SK-N-MC (cell line): Measurements from ENCODE around the gene PEX11G.

Experiments used
- DNase-seq: peaks from one replicate; pipeline ENCODE4 v3.0.0-alpha.2; 2011; ENCODE audit warnings: low read depth, low spot score
- H3K27ac ChIP-seq: fragments of 200-600 bp; sonication (generic); 2 replicates; pipeline ENCODE4 v1.5.1; 2016; ENCODE audit warnings: mixed run types
- H3K36me3 ChIP-seq: fragments of 200-600 bp; sonication (generic); 2 replicates; pipeline ENCODE4 v1.6.1; 2017; ENCODE audit warnings: antibody characterized with exemption, low read length, mixed read lengths; ENCODE audit not compliant: insufficient read depth
- H3K4me3 ChIP-seq: fragments of 200-600 bp; sonication (generic); 2 replicates; pipeline ENCODE4 v1.5.1; 2016
- H3K9ac ChIP-seq: fragments of 200-600 bp; sonication (generic); 2 replicates; pipeline ENCODE4 v1.8.0; 2017; ENCODE audit warnings: mixed run types, mixed read lengths; ENCODE audit not compliant: insufficient read length
- H3K9me3 ChIP-seq: fragments of 200-600 bp; sonication (generic); 2 replicates; pipeline ENCODE4 v1.6.1; 2017; ENCODE audit warnings: low read depth, mild to moderate bottlenecking, antibody characterized with exemption, low read length, moderate library complexity, mixed read lengths
- EZH2 ChIP-seq: fragments of 200-600 bp; sonication (generic); IDR thresholded peaks from one replicate; pipeline ENCODE4 v1.6.1; 2017; ENCODE audit warnings: antibody characterized with exemption
- FOXP2 ChIP-seq: optimal IDR thresholded peaks from 2 replicates; pipeline ENCODE3; 2011; ENCODE audit warnings: mild to moderate bottlenecking, moderate library complexity; ENCODE audit not compliant: insufficient read depth; ENCODE audit errors: extremely low read length, control extremely low read depth
- POLR2AphosphoS5 ChIP-seq: IDR thresholded peaks from 2 replicates; pipeline ENCODE4 v1.6.1; 2012; ENCODE audit warnings: mild to moderate bottlenecking, low read depth, low read length, borderline replicate concordance

Gene PEX11G

GRCh38 chr19:7477758-7478157 is 11.1 kb downstream of the PEX11G start:
- no peak for DNase-seq
- Histone ChIP-seq H3K4me3 (no peak overlapping the region), H3K9ac (no peak overlapping the region), H3K36me3 (no peaks in the 10 kb centered on the region), H3K27ac (no peak overlapping the region), H3K9me3 (no peaks in the 10 kb centered on the region)
- TF ChIP-seq EZH2 (no peak), POLR2AphosphoS5 (no peak), FOXP2 (no peak)

- no peak for TF ChIP-seq FOXP2
- TF ChIP-seq EZH2, result no peak
- no peak for TF ChIP-seq POLR2AphosphoS5
- Histone ChIP-seq H3K36me3 (no peaks in the 10 kb centered on the region), H3K9me3 (no peaks in the 10 kb centered on the region), H3K4me3 (no peak overlapping the region), H3K9ac (no peak overlapping the region), H3K27ac (no peak overlapping the region)
- no peak for DNase-seq
These were observed 11.9 kb downstream of the PEX11G start for GRCh38 chr19:7476777-7477494.

- no peak for DNase-seq
- Histone ChIP-seq H3K9ac (no peak overlapping the region), H3K4me3 (no peak overlapping the region), H3K9me3 (no peaks in the 10 kb centered on the region), H3K36me3 (no peaks in the 10 kb centered on the region), H3K27ac (no peak overlapping the region)
- TF ChIP-seq FOXP2 (no peak), EZH2 (no peak), POLR2AphosphoS5 (no peak)
These were observed 12.6 kb downstream of the PEX11G start for GRCh38 chr19:7476241-7476640.

- Histone ChIP-seq H3K27ac (no peak overlapping the region), H3K36me3 (no peaks in the 10 kb centered on the region), H3K9ac (no peak overlapping the region), H3K9me3 (no peaks in the 10 kb centered on the region), H3K4me3 (no peak overlapping the region)
- DNase-seq, result no peak
- TF ChIP-seq EZH2, result no peak
- no peak for TF ChIP-seq FOXP2
- TF ChIP-seq POLR2AphosphoS5, result no peak
These were observed 13.2 kb downstream of the PEX11G start for GRCh38 chr19:7475665-7476064.

DNA sequence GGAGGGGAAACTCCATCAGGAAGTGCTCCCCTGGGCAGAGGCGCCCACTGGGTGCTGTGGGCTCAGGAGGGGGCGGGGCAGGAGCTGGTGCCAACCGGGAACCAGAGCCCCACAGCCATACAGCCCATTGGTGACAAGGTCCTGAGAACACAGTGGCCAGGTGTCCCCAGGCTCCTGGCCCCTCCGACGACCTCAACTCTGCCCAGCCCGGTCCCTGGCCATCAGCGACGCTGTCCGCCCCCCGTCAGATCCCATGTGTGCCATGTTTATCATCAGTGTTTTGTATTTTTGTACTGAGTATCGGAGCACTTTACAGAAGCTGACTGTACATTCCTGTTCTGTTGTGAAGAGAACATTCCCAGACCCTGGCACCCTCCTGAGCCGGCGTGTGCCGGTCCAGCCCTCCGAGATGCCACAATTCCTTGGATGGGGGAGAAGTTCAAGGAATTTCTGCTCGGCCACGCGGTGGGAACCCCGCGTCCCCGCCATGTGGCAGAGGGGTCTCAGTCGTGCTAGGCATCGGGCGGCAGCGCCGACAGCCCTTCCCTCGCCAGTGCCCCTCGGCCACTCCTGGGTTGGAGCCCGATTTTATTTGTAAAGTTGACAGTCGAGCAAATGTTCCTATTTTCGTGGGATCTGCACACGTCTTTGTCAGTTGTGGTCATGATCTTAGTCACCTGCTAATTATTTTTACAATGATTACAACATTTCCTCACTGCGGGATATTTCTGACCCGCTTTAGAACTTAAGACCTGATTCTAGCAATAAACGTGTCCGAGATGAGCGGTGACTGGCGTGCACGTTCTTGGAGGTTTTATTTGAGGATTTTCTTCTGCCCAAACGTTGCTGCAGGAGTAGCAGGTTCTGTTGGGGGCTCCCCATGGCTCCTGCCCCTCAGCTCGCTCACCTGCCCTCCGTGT is 16.9 kb downstream of the PEX11G start:
- H3K27ac ChIP-seq, result no peak overlapping the region
- no peak for DNase-seq
- H3K9me3 ChIP-seq, result no peaks in the 10 kb centered on the region
- H3K4me3 ChIP-seq, result no peak overlapping the region
- TF ChIP-seq FOXP2 (no peak), POLR2AphosphoS5 (no peak), EZH2 (no peak)
- no peak overlapping the region for H3K9ac ChIP-seq
- H3K36me3 ChIP-seq, result no peaks in the 10 kb centered on the region

DNA sequence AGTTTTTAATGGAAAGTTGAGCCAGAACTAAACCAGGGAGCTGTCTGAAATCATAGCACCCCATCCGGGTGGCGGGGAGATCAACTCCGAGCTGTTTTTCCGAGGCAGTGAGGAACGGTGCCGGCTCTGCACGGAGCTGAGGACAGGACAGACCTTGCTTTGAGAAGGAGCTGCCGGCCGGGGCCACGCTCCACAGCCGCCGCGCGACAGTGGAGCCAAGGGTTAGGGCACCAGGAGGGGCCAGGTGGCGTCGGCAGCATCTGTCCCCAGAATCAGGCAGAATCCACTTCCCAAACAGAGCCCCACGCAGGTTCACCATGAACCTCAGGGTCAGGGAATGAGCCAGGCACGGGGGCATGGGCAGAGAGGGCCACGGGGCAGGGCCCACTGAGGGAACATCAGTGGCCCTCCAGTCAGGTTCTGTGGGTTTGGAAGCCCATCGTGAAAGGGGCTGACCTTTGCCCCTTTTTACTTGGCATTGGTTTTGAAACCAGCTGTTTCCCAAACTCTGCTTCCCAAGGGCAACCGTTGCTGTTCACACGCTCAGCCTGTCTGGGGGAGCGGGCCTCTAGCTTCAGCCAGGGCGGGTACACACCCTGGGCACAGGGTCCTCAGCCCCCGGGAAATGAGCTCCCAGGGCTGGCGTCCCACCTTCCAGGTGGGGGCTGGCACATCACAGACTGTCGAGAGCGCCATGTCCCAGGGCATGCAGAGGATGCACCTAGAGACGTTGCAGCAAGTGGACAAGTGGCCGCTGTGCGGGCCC is 18.1 kb downstream of the PEX11G start:
- H3K9ac ChIP-seq, result no peak overlapping the region
- H3K9me3 ChIP-seq, result no peaks in the 10 kb centered on the region
- H3K27ac ChIP-seq, result no peak overlapping the region
- no peak overlapping the region for H3K4me3 ChIP-seq
- H3K36me3 ChIP-seq, result no peaks in the 10 kb centered on the region
- TF ChIP-seq EZH2 (no peak), FOXP2 (no peak), POLR2AphosphoS5 (no peak)
- DNase-seq, result no peak

DNA sequence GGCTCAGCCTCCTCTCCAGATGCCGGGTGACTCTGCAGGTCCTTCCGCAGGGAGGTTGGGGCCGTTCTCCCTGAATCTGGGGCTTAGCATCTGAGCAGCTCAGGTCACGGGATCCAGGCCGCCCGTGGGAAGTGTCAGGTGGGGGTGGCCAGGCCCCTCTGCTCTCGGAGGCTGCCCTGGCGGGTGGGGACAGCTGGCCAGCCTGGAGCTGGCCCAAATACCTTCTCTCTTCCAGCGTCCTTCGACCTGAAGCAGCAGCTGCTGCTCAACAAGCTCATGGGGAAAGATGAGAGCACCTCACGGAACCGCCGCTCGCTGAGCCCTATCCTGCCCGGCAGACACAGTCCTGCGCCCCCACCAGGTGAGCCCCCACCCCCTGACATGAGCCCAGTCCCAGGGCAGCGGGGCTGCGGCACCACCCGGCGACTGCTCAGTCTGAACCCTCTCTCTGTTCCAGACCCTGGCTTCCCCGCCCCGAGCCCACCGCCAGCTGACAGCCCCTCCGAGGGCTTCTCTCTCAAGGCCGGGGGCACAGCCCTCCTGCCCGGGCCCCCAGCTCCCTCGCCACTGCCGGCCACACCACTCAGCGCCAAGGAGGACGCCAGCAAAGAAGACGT is 19.1 kb downstream of the PEX11G start:
- no peaks in the 10 kb centered on the region for H3K36me3 ChIP-seq
- H3K27ac ChIP-seq, result no peak overlapping the region

More for the DNA sequence above, 19.1 kb downstream of the PEX11G start:
- TF ChIP-seq POLR2AphosphoS5 (no peak), FOXP2 (no peak), EZH2 (no peak)
- no peak overlapping the region for H3K4me3 ChIP-seq
- H3K9me3 ChIP-seq, result no peaks in the 10 kb centered on the region
- DNase-seq, result no peak
- no peak overlapping the region for H3K9ac ChIP-seq
